Cardiac fibroblast (primary cell): ENCODE measurements around the gene HTR4.

ENCODE experiments used
- DNase-seq, 2 donors: peaks; one replicate each; pipeline versions ENCODE4 v3.0.0 to v3.0.0-alpha.2; 2010; ENCODE audit warnings: low read depth in 2 of 2
- H3K4me3 ChIP-seq, 2 donors: replicated peaks in 1 of 2; 1 replicate in 1 of 2; 2 replicates in 1 of 2; pipeline ENCODE4 v1.5.1; 2011; ENCODE audit warnings: low read depth in 2 of 2, low read length in 2 of 2, mild to moderate bottlenecking in 2 of 2, moderate library complexity in 1 of 2
- CTCF ChIP-seq: IDR thresholded peaks from one replicate; pipeline ENCODE4 v1.5.1; 2011; ENCODE audit warnings: low read depth, mild to moderate bottlenecking, low read length, inconsistent platforms

HTR4 gene

GRCh38 chr5:148554621-148555020 lies 99.7 kb downstream of the HTR4 start:
- no peak overlapping the region for H3K4me3 ChIP-seq
- no peak for TF ChIP-seq CTCF
- no peak for DNase-seq

GRCh38 chr5:148543727-148544126 lies 110.6 kb downstream of the HTR4 start:
- no peak overlapping the region for H3K4me3 ChIP-seq
- no peak for TF ChIP-seq CTCF
- no peak for DNase-seq

GRCh38 chr5:148542812-148543211 lies 111.5 kb downstream of the HTR4 start:
- TF ChIP-seq CTCF, result no peak
- no peak overlapping the region for H3K4me3 ChIP-seq
- DNase-seq, result peak in 1 of 2 donors; percentile 8

GRCh38 chr5:148541054-148541835 lies 113.1 kb downstream of the HTR4 start:
- TF ChIP-seq CTCF, result no peak
- DNase-seq, result no peak
- no peak overlapping the region for H3K4me3 ChIP-seq

GRCh38 chr5:148540647-148541046 lies 113.7 kb downstream of the HTR4 start:
- DNase-seq, result no peak
- TF ChIP-seq CTCF, result no peak
- H3K4me3 ChIP-seq, result no peak overlapping the region

- no peak for DNase-seq
- H3K4me3 ChIP-seq, result no peak overlapping the region
- TF ChIP-seq CTCF, result no peak
Measured at GRCh38 chr5:148539851-148540250, 114.5 kb downstream of the HTR4 start.

GRCh38 chr5:148535190-148535589 lies 119.1 kb downstream of the HTR4 start:
- no peak overlapping the region for H3K4me3 ChIP-seq
- no peak for TF ChIP-seq CTCF
- no peak for DNase-seq
